AG04449 (cell line): ENCODE results near the gene CTXN1.
A peak's percentile ranks its signal among the peaks of the same experiment; 100 is the strongest.
"Not testable (repeated sequence)": the region's sequence is repeated elsewhere in the genome, so short reads cannot be mapped to it uniquely, and the experiment has no call there.

ENCODE experiments used
- CTCF ChIA-PET: fragments of 350-600 bp; formaldehyde crosslinking; extraction: SDS; loops from one replicate; lab custom pipeline; 2021; ENCODE audit warnings: antibody characterized with exemption; lab: Yijun Ruan, JAX
- POLR2A ChIA-PET: fragments of 400-600, 350-600 bp; formaldehyde crosslinking; extraction: SDS; loops from one replicate; lab custom pipeline; 2020; ENCODE audit warnings: antibody characterized with exemption, inconsistent platforms; lab: Yijun Ruan, JAX
- DNase-seq: peaks from one replicate; pipeline ENCODE4 v3.0.0-alpha.2; 2010; ENCODE audit warnings: low read depth, low spot score
- H3K4me3 ChIP-seq: 2 replicates; pipeline ENCODE4 v1.5.1; 2011; ENCODE audit warnings: low read depth, mild to moderate bottlenecking, control low read depth, low read length
- TF ChIP-seq, protein P1 (sequence below): IDR thresholded peaks from one replicate; pipeline ENCODE4 v1.5.1; 2011; ENCODE audit warnings: mild to moderate bottlenecking, moderate library complexity, low read length, control low read depth, inconsistent platforms; ENCODE audit not compliant: insufficient read depth; ENCODE audit errors: missing control alignments

Gene CTXN1

DNA sequence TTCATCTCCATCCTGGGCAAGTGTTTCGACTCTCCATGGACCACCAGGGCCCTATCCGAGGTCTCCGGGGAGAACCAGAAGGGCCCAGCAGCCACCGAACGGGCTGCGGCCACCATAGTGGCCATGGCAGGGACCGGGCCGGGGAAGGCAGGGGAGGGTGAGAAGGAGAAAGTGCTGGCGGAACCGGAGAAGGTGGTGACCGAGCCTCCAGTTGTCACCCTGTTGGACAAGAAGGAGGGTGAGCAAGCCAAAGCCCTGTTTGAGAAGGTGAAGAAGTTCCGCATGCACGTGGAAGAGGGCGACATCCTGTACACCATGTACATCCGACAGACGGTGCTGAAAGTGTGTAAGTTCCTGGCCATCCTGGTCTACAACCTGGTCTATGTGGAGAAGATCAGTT is 27.0 kb downstream of the CTXN1 start:
- ChIA-PET CTCF (interaction anchor here (1.0 to 2.0 kb wide), 3 partner anchors 22 to 46 kb away, joined by 3 to 7 read pairs (median 3); no protein-coding TSS in a partner anchor), POLR2A (no interaction called here)
- TF ChIP-seq, protein P1, sequence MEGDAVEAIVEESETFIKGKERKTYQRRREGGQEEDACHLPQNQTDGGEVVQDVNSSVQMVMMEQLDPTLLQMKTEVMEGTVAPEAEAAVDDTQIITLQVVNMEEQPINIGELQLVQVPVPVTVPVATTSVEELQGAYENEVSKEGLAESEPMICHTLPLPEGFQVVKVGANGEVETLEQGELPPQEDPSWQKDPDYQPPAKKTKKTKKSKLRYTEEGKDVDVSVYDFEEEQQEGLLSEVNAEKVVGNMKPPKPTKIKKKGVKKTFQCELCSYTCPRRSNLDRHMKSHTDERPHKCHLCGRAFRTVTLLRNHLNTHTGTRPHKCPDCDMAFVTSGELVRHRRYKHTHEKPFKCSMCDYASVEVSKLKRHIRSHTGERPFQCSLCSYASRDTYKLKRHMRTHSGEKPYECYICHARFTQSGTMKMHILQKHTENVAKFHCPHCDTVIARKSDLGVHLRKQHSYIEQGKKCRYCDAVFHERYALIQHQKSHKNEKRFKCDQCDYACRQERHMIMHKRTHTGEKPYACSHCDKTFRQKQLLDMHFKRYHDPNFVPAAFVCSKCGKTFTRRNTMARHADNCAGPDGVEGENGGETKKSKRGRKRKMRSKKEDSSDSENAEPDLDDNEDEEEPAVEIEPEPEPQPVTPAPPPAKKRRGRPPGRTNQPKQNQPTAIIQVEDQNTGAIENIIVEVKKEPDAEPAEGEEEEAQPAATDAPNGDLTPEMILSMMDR, result no peak
- no peak for DNase-seq
- H3K4me3 ChIP-seq, result no peak overlapping the region

GRCh38 chr19:7897292-7897691 is 28.6 kb downstream of the CTXN1 start:
- ChIA-PET CTCF (interaction anchor here (0.8 to 1.5 kb wide), 3 partner anchors 9 to 44 kb away, joined by 3 to 4 read pairs (median 4); partner anchors contain the start of gene LRRC8E), POLR2A (interaction anchor here (1.0 kb wide), 1 partner anchor 9 kb away, joined by 3 read pairs; the partner anchor contains the start of gene LRRC8E)
- no peak for DNase-seq
- no peak overlapping the region for H3K4me3 ChIP-seq
- TF ChIP-seq, protein P1, result no peak

GRCh38 chr19:7895565-7895964 is 30.4 kb downstream of the CTXN1 start:
- no peak overlapping the region for H3K4me3 ChIP-seq
- no peak for DNase-seq
- POLR2A ChIA-PET, result no interaction called here
- CTCF ChIA-PET, result no interaction called here
- TF ChIP-seq, protein P1, result no peak

DNA sequence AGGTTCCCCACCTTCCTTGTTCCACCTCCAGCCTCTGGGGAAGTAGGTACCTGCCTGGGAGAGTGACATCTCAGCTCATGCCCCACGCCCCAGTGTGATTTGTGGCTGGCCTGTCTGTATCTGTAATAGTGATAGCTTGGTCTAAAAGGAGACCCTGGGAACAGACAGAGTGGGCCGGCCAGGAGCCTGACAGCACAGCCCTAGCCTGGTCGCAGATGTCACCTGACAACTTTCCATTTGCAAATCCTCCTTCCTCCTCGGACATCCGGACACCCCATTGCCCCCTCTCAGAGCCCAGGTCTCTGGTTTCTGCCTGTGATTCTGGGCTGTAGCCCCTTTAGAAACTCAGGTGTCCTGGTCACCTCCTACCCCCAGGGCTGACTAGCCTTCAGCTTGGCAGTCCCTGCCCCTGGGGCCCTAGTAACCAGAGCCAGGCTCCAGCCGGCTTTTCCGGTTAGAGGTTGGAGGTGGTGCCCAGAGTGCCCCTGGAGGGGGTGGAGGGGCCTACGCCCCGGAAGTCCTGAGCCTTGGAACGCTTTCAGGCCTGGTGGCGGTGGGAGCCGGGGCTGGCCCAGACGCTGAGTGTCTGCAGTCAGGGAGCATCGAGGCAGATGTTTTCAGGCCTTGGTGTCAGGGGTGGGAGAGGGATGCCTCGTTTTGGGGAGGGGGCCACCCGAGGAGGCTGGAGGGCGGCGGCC is 31.2 kb downstream of the CTXN1 start:
- DNase-seq, result no peak
- TF ChIP-seq, protein P1, result no peak
- no peak overlapping the region for H3K4me3 ChIP-seq
- POLR2A ChIA-PET, result no interaction called here
- CTCF ChIA-PET, result interaction anchor here (2.5 kb wide), 1 partner anchor 26 kb away, joined by 8 read pairs; no protein-coding TSS in a partner anchor

DNA sequence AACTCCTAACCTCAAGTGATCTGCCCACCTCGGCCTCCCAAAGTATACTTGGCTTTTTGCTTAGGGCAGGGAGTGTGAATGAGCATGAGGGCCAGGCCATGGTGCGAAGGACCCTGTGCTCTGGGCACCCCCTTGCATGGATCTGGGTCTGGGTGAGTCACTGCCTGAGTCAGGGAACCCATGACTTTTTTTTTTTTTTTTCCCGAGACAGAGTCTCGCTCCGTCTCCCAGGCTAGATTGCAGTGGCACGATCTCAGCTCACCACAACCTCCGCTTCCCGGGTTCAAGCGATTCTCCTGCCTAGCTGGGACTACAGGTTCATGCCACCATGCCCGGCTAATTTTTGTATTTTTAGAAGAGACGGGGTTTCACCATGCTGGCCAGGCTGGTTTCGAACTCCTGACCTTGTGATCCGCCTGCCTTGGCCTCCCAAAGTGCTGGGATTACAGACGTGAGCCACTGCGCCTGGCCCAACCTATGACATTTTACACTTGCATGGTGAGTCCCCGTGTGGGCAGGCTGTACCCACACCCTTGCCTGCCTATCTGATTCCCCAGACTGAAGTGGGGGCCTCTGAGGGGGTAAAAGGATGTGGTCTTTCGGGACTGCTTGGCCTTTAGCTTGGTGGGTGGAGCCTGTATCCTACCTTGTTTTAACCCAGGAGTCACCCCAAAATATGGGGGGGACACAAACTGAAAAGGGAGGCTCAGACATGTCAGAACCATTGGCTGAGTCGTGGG is 32.4 kb downstream of the CTXN1 start:
- CTCF ChIA-PET, result interaction anchor here (2.5 to 3.3 kb wide), 2 partner anchors 10 to 24 kb away, joined by 8 to 9 read pairs; partner anchors contain the start of gene MAP2K7
- POLR2A ChIA-PET, result not testable (repeated sequence)

GRCh38 chr19:7888826-7889217 is 37.1 kb downstream of the CTXN1 start:
- ChIA-PET POLR2A (interaction anchor here (0.6 to 1.3 kb wide), 4 partner anchors 8 to 32 kb away, joined by 3 to 7 read pairs (median 4); partner anchors contain the start of gene MAP2K7), CTCF (interaction anchor here (1.2 to 2.3 kb wide), 4 partner anchors 9 to 35 kb away, joined by 3 to 9 read pairs (median 5); no protein-coding TSS in a partner anchor)
- TF ChIP-seq, protein P1, result no peak
- DNase-seq, result no peak
- H3K4me3 ChIP-seq, result peak overlapping the region; percentile 83

More for the DNA sequence above, 32.4 kb downstream of the CTXN1 start:
- not testable (repeated sequence) for H3K4me3 ChIP-seq, DNase-seq
